Erythroblast (primary cell): ENCODE data around the gene CSMD2.
"Not testable (repeated sequence)": the region's sequence is repeated elsewhere in the genome, so short reads cannot be mapped to it uniquely, and the experiment has no call there.

Experiments
- GATA1 ChIP-seq: IDR thresholded peaks from 2 replicates; pipeline ENCODE4 v1.6.1; 2011; ENCODE audit warnings: low read depth, mild to moderate bottlenecking, control low read depth, low read length, moderate library complexity
- POLR2A ChIP-seq: IDR thresholded peaks from 2 replicates; pipeline ENCODE4 v1.6.1; 2011; ENCODE audit warnings: mild to moderate bottlenecking, low read length

GRCh38 chr1:34016281-34016680 is 148.7 kb downstream of the CSMD2 start:
- not testable (repeated sequence) for TF ChIP-seq POLR2A, GATA1
